ENCODE measurements around the gene HBM. TPM values are rescaled to one million over a fixed set of nuclear protein-coding genes. Genes with fewer than 3 reads are reported as not detected.

The HBM gene
- total and polyA plus RNA-seq, 8 donors: 2.8 to 12.6 (median 6.9) TPM; not detected in 2

DNA sequence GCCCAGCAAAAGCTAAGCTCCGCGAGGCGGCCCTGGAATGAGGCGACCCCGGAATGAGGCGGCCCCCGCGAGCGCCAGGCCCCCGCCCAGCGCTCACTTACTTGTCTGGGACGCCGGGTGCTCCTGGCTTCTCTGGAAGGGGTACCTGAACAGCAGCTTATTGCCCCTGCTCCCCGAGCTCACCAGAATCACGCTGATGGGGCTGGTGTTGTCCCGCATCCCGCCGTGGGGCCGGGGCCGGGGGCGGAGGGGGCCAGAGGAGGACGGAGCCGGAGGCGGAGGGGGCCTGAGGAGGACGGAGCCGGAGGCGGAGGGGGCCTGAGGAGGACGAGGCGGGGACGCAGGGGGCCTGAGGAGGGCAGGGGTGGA, 27.7 kb upstream of the HBM start:
- intact Hi-C loops (cut with DNase I): no loop called here
- ATAC-seq (peak; percentile 34), DNase-seq (peak in 3 of 4 donors; percentile 23 to 84 (median 35))
- TF ChIP-seq, protein P1, sequence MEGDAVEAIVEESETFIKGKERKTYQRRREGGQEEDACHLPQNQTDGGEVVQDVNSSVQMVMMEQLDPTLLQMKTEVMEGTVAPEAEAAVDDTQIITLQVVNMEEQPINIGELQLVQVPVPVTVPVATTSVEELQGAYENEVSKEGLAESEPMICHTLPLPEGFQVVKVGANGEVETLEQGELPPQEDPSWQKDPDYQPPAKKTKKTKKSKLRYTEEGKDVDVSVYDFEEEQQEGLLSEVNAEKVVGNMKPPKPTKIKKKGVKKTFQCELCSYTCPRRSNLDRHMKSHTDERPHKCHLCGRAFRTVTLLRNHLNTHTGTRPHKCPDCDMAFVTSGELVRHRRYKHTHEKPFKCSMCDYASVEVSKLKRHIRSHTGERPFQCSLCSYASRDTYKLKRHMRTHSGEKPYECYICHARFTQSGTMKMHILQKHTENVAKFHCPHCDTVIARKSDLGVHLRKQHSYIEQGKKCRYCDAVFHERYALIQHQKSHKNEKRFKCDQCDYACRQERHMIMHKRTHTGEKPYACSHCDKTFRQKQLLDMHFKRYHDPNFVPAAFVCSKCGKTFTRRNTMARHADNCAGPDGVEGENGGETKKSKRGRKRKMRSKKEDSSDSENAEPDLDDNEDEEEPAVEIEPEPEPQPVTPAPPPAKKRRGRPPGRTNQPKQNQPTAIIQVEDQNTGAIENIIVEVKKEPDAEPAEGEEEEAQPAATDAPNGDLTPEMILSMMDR (IDR thresholded peaks at IDR 0.05): no peak
- no peaks in the 10 kb centered on the region for H3K36me3 ChIP-seq
- H3K9me3 ChIP-seq: no peaks in the 10 kb centered on the region
- H3K27me3 ChIP-seq: no peaks in the 10 kb centered on the region
- peak overlapping the region in 1 of 2 donors; percentile 90 for H3K27ac ChIP-seq
- peak overlapping the region; percentile 62 to 65 for H3K4me3 ChIP-seq
- peaks cover 0 to 13% of the 10 kb centered on the region in 2 donors for H3K4me1 ChIP-seq

DNA sequence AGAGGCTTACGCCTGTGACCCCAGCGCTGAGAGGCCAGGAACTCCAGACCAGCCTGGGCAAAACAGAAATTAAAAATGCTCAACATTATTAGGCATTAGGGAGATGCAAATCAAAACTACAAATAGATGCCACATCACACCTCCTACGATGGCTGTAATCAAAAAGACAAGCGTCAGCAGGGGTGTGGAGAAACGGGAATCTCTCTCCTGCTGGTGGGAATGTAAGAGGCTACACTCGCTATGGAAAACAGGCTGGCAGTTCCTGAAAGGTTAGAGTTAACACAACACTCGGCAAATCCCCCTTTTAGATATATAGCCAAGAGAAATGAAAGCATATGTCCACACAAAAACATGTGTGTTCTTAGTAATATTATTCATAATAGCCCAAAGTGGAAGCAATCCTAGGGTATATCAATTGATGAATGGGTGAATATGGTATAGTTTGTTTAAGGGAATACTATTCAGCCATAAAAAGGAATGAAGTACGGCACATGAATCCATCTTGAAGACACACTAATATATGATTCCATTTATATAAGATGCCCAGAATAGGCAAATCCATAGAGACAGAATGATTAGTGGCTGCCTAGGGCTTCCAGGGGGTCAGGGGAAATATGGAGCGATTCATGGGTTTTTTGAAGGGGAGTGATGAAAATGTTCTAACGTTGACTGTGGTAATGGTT, 25.5 kb upstream of the HBM start:
- H3K36me3 ChIP-seq: no peaks in the 10 kb centered on the region
- H3K27ac ChIP-seq: no peak overlapping the region
- H3K4me1 ChIP-seq: peaks cover 0 to 13% of the 10 kb centered on the region in 2 donors
- intact Hi-C loops (cut with DNase I): no loop called here
- H3K9me3 ChIP-seq: no peaks in the 10 kb centered on the region
- no peak overlapping the region for H3K4me3 ChIP-seq
- H3K27me3 ChIP-seq: peaks cover 0 to 5% of the 10 kb centered on the region in 2 donors
- ATAC-seq (no peak), DNase-seq (no peak)
- TF ChIP-seq, protein P1 (IDR thresholded peaks at IDR 0.05): no peak

DNA sequence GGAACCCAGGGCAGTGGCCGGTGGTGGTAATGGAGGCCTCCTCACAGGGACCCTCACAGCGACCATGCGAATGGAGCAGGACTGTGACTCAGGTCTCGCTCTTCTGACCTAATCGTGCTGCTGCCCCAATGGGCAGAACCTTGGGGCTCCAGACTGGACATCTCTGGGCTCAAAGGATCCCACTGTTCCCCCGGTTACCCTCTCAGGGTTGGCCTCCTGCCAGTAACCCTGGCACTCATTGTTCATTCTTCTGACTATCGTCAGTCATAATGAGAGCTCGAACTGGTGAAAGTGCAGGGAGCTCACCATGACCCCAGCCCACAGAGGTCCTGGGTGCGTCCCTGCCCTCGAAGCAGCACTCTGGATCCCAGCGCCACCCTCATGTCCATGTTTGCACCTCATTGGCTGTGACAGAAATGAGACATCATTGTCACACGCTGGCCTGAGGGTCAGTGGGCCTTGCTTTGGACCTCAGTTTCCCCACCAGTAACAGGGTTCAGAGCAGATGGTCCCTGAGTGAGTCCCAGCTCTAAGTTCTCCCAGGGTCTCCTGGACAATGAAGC, 23.3 kb upstream of the HBM start:
- Histone ChIP-seq H3K4me1 (peaks cover 0 to 5% of the 10 kb centered on the region in 2 donors), H3K27ac (no peak overlapping the region), H3K36me3 (no peaks in the 10 kb centered on the region), H3K27me3 (peaks cover 0 to 5% of the 10 kb centered on the region in 2 donors), H3K9me3 (no peaks in the 10 kb centered on the region), H3K4me3 (no peak overlapping the region)
- intact Hi-C loops (cut with DNase I): no loop called here
- DNase-seq (peak in 1 of 4 donors; percentile 39), ATAC-seq (no peak)
- TF ChIP-seq, protein P1 (IDR thresholded peaks at IDR 0.05): no peak

DNA sequence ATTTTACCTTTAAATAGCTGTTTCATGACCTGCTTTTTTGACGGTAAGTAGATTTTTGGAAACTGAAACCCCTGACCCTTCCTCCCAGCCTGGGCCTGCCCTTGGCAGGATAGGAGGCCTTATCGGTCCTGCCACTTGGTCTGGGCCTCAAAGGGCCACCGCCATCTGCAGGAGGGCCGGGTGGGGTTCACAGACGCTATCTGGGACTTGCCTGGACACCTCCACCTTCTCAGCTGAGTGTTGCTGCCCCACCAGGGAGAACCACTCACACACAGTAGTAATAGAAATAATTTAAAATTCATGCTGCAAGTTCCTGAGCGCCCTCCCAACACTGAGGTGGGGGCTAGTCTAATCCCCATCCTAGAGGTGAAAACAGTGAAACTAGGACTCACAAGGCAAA, 22.7 kb upstream of the HBM start:
- intact Hi-C loops (cut with DNase I): no loop called here
- Histone ChIP-seq H3K36me3 (no peaks in the 10 kb centered on the region), H3K4me3 (no peak overlapping the region), H3K27me3 (peaks cover 0 to 5% of the 10 kb centered on the region in 2 donors), H3K9me3 (no peaks in the 10 kb centered on the region), H3K4me1 (no peaks in the 10 kb centered on the region), H3K27ac (no peak overlapping the region)
- TF ChIP-seq, protein P1 (IDR thresholded peaks at IDR 0.05): no peak
- no peak for DNase-seq
- no peak for ATAC-seq

DNA sequence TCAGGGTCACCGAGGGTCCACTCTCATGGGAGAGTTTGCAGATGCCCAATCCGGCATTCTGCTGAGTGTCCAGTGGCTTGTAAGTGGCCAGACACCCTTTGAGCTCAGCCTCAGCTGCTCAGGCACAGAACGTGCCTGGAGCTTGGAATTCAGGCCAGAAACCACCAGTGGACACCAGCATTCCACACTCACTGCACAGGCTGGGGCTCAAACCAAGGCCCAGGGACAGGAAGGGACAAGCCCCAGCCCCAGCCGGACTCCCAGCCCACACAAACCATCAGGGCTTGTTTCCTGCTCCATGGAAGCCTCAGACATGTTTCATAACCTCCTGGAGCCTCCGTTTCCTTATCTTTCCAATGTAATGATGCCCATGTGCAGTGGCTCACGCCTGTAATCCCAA, 22.3 kb upstream of the HBM start:
- Histone ChIP-seq H3K36me3 (no peaks in the 10 kb centered on the region), H3K4me3 (no peak overlapping the region), H3K4me1 (no peaks in the 10 kb centered on the region), H3K9me3 (no peaks in the 10 kb centered on the region), H3K27ac (no peak overlapping the region), H3K27me3 (peaks cover 0 to 5% of the 10 kb centered on the region in 2 donors)
- DNase-seq: no peak
- TF ChIP-seq, protein P1 (IDR thresholded peaks at IDR 0.05): no peak
- intact Hi-C loops (cut with DNase I): no loop called here
- ATAC-seq: no peak
